Superior temporal gyrus (tissue), 1 donor: ENCODE data around the gene BOC.

ENCODE experiments used
- DNase-seq: peaks from one replicate; pipeline ENCODE4 v3.0.0-alpha.2; 2016; ENCODE audit errors: extremely low spot score

The BOC gene

GRCh38 chr3:113286524-113286923, 75.2 kb downstream of the BOC start:
- DNase-seq, result no peak

GRCh38 chr3:113287111-113287802, 75.9 kb downstream of the BOC start:
- DNase-seq, result peak; percentile 63

GRCh38 chr3:113287803-113288648, 76.7 kb downstream of the BOC start:
- DNase-seq, result peak; percentile 95

- no peak for DNase-seq
Measured at GRCh38 chr3:113288881-113289280, 77.5 kb downstream of the BOC start.

GRCh38 chr3:113291572-113291971, 80.2 kb downstream of the BOC start:
- DNase-seq, result no peak

- no peak for DNase-seq
Measured at GRCh38 chr3:113292933-113293332, 81.6 kb downstream of the BOC start.

GRCh38 chr3:113293348-113293747, 82.0 kb downstream of the BOC start:
- no peak for DNase-seq

GRCh38 chr3:113295463-113295862, 84.1 kb downstream of the BOC start:
- no peak for DNase-seq

GRCh38 chr3:113297287-113297686, 85.9 kb downstream of the BOC start:
- no peak for DNase-seq

GRCh38 chr3:113297841-113298240, 86.5 kb downstream of the BOC start:
- no peak for DNase-seq

GRCh38 chr3:113300596-113300995, 89.2 kb downstream of the BOC start:
- DNase-seq, result no peak

- DNase-seq, result no peak
Measured at GRCh38 chr3:113304102-113304501, 92.7 kb downstream of the BOC start.

GRCh38 chr3:113304856-113305540, 93.6 kb downstream of the BOC start:
- DNase-seq, result no peak

- DNase-seq, result no peak
Measured at GRCh38 chr3:113310960-113311359, 99.6 kb downstream of the BOC start.

GRCh38 chr3:113312416-113312815, 101.1 kb downstream of the BOC start:
- no peak for DNase-seq

- no peak for DNase-seq
Measured at GRCh38 chr3:113314923-113315322, 103.6 kb downstream of the BOC start.

GRCh38 chr3:113329757-113330156, 118.4 kb downstream of the BOC start:
- DNase-seq, result no peak

- no peak for DNase-seq
Measured at GRCh38 chr3:113330742-113331141, 119.4 kb downstream of the BOC start.

- DNase-seq, result no peak
Measured at GRCh38 chr3:113331187-113331586, 119.8 kb downstream of the BOC start.
